ENCODE data around the gene LMO7. TPM values are rescaled to one million over a fixed set of nuclear protein-coding genes. Genes with fewer than 3 reads are reported as not detected.

The LMO7 gene
- total and polyA plus RNA-seq, 2 experiments from 2014 or later = 47.2 to 105 TPM

- H3K4me2 ChIP-seq = no peak overlapping the region
- TF ChIP-seq EZH2 (IDR thresholded peaks at IDR 0.05; ENCODE audit: borderline replicate concordance) (no peak), EZH2phosphoT487 (IDR thresholded peaks at IDR 0.05; ENCODE audit: low read depth, severe bottlenecking, unreplicated experiment) (no peak), CTCF (IDR thresholded peaks at IDR 0.05; ENCODE audit: poor library complexity) (no peak)
- no peaks in the 10 kb centered on the region for H3K36me3 ChIP-seq (replicated peaks; ENCODE audit: insufficient read depth, low read depth)
- no peak overlapping the region for H3K4me3 ChIP-seq
- H3K79me2 ChIP-seq = peaks cover 86% of the 10 kb centered on the region
- no peaks in the 10 kb centered on the region for H3K9me2 ChIP-seq (replicated peaks; ENCODE audit: insufficient read depth)
- DNase-seq (ENCODE audit: low spot score) = no peak
- H3K4me1 ChIP-seq (ENCODE audit: insufficient read depth) = no peaks in the 10 kb centered on the region
- 100% methylated on average over 1 of the region's 1 CpG for WGBS (ENCODE audit: low lambda C conversion rate, missing lambda C conversion rate)
- no peaks in the 10 kb centered on the region for H4K20me1 ChIP-seq (ENCODE audit: insufficient read depth, poor library complexity, severe bottlenecking)
- no peaks in the 10 kb centered on the region for H3K9me3 ChIP-seq (ENCODE audit: low read depth)
- H3K27ac ChIP-seq = no peak overlapping the region
- no peaks in the 10 kb centered on the region for H3K27me3 ChIP-seq
- no peak overlapping the region for H2AFZ ChIP-seq
These were observed 146.9 kb downstream of the LMO7 start for GRCh38 chr13:75782985-75783384.

- no peak for TF ChIP-seq EZH2phosphoT487 (IDR thresholded peaks at IDR 0.05; ENCODE audit: low read depth, severe bottlenecking, unreplicated experiment)
- no peak for TF ChIP-seq CTCF (IDR thresholded peaks at IDR 0.05; ENCODE audit: poor library complexity)
- no peak for TF ChIP-seq EZH2 (IDR thresholded peaks at IDR 0.05; ENCODE audit: borderline replicate concordance)
- Histone ChIP-seq H3K9me2 (replicated peaks; ENCODE audit: insufficient read depth) (no peaks in the 10 kb centered on the region), H3K9me3 (ENCODE audit: low read depth) (no peaks in the 10 kb centered on the region), H3K4me2 (peak overlapping the region; percentile 3), H3K4me1 (ENCODE audit: insufficient read depth) (peaks cover 6% of the 10 kb centered on the region), H3K27ac (no peak overlapping the region), H3K79me2 (peaks cover 86% of the 10 kb centered on the region), H2AFZ (no peak overlapping the region), H3K36me3 (replicated peaks; ENCODE audit: insufficient read depth, low read depth) (no peaks in the 10 kb centered on the region), H3K27me3 (no peaks in the 10 kb centered on the region), H4K20me1 (ENCODE audit: insufficient read depth, poor library complexity, severe bottlenecking) (no peaks in the 10 kb centered on the region), H3K4me3 (no peak overlapping the region)
- DNase-seq (ENCODE audit: low spot score) = no peak
- 81% methylated on average over 3 of the region's 3 CpGs for WGBS (ENCODE audit: low lambda C conversion rate, missing lambda C conversion rate)
These were observed 147.9 kb downstream of the LMO7 start for GRCh38 chr13:75784003-75784402.

GRCh38 chr13:75785130-75785529, 149.0 kb downstream of the LMO7 start:
- Histone ChIP-seq H3K4me1 (ENCODE audit: insufficient read depth) (peaks cover 7% of the 10 kb centered on the region), H4K20me1 (ENCODE audit: insufficient read depth, poor library complexity, severe bottlenecking) (no peaks in the 10 kb centered on the region)
- DNase-seq (ENCODE audit: low spot score) = no peak

More at GRCh38 chr13:75785130-75785529, 149.0 kb downstream of the LMO7 start:
- Histone ChIP-seq H3K79me2 (peaks cover 87% of the 10 kb centered on the region), H3K36me3 (replicated peaks; ENCODE audit: insufficient read depth, low read depth) (no peaks in the 10 kb centered on the region), H3K9me2 (replicated peaks; ENCODE audit: insufficient read depth) (no peaks in the 10 kb centered on the region), H3K9me3 (ENCODE audit: low read depth) (no peaks in the 10 kb centered on the region), H3K4me2 (no peak overlapping the region), H3K4me3 (no peak overlapping the region), H2AFZ (no peak overlapping the region), H3K27me3 (no peaks in the 10 kb centered on the region), H3K27ac (no peak overlapping the region)
- TF ChIP-seq CTCF (IDR thresholded peaks at IDR 0.05; ENCODE audit: poor library complexity) (no peak), EZH2phosphoT487 (IDR thresholded peaks at IDR 0.05; ENCODE audit: low read depth, severe bottlenecking, unreplicated experiment) (no peak), EZH2 (IDR thresholded peaks at IDR 0.05; ENCODE audit: borderline replicate concordance) (no peak)
